Measurements from ENCODE around the gene FIG4.

DNA sequence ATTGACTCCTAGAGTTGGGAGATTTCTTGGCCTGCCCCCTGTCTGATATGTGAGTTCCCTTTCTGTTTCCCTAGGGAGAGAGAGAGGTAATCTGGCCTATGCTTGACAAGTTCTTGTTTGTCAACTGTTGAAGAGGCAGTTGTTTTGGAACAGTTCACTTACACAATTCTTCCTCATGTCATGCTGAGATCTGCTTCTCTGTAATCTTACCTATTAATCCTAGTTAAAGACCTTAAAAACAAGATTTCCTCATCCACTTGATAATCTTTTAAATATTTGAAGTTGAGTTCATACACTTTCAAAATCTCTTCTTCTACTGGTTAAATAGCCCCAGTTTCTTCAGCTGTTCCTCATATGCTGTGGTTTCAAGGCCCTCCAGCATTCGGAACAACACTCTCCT lies 89.9 kb downstream of the FIG4 start:
- TF ChIP-seq, protein P1, sequence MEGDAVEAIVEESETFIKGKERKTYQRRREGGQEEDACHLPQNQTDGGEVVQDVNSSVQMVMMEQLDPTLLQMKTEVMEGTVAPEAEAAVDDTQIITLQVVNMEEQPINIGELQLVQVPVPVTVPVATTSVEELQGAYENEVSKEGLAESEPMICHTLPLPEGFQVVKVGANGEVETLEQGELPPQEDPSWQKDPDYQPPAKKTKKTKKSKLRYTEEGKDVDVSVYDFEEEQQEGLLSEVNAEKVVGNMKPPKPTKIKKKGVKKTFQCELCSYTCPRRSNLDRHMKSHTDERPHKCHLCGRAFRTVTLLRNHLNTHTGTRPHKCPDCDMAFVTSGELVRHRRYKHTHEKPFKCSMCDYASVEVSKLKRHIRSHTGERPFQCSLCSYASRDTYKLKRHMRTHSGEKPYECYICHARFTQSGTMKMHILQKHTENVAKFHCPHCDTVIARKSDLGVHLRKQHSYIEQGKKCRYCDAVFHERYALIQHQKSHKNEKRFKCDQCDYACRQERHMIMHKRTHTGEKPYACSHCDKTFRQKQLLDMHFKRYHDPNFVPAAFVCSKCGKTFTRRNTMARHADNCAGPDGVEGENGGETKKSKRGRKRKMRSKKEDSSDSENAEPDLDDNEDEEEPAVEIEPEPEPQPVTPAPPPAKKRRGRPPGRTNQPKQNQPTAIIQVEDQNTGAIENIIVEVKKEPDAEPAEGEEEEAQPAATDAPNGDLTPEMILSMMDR (conservative IDR thresholded peaks at IDR 0.05; ENCODE audit: low read depth, low read length): no peak
- no peak for TF ChIP-seq EZH2 (IDR thresholded peaks at IDR 0.05; ENCODE audit: low read length, unreplicated experiment)

All from PC-3 (cell line).